Raji (cell line): ENCODE results near the gene SLC22A1.

ENCODE experiments used
- POLR2A ChIP-seq: IDR thresholded peaks from 2 replicates; pipeline ENCODE4 v1.6.1; 2011; ENCODE audit warnings: low read depth, low read length, control low read depth; ENCODE audit not compliant: insufficient read depth

Gene SLC22A1

DNA sequence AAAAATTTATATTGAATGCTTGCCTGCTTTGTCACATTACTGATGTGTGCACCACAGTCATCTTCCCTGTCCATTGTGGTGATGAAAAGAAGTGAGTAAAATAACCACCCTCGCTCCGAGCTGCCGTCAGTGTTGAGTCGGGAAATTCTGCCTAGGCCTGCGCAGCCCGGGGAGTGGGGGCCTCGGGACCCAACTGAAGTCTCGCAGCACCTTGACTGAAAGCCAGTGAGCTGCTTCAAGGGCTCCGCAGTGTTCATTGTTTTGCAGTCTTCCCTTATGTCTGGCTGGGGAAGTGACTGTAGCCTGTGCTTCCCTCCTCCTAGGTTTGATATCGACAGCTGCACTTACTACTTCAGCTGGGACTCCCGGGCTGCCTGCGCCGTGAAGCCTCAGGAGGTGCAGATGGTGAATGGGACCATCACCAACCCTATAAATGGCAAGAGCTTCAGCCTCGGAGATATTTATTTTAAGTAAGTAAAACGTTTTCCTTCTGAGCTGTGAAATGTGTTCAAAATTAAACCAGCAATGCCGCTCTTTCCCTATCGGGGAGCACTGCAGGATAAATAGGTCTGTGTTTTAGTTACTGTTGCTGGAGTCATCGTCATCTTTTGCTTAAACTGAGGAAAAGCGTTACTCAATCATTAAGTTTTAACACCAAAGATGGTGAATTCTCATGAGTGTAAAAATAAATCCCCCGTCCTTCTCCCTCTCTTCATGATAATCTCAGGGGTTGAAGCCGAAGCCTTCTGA lies 32.7 kb upstream of the SLC22A1 start:
- no peak for TF ChIP-seq POLR2A

DNA sequence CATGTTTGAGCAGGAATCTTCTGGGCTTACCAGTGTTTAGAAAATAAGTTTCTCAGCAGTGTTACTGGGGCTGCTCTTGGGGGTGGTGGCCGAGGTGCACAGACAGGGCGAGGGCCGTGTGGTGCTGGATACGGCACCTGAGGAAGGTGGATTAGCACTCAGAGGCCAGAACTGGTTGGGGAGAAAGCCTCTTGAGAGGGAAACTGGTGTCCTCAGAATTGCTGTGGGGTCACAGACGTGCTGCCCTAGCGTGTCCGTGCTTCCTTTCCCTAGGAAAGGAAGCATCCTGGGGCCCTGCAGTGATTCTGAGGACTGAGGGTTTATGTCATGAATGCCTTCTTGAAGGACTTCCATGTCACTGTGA lies 32.1 kb upstream of the SLC22A1 start:
- no peak for TF ChIP-seq POLR2A

DNA sequence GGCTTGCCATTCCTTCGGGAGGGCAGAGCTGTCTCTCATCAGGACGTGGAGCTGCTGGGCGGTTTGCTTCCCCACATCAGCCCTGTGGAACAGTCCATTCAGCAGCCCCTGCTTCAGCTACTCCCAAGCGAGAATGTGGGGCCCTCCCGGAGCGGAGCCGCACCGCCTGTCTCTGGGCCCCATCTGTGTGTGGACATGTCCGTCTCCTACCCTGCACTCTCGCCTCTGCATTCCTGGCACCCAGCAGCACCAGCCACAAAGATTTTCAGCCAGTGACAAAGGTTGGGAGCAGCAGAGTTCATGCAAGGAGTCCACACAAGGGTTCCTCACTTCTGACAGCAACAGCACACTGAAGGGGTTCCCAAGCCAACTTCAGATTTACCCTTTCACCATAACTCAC lies 29.0 kb upstream of the SLC22A1 start:
- no peak for TF ChIP-seq POLR2A

DNA sequence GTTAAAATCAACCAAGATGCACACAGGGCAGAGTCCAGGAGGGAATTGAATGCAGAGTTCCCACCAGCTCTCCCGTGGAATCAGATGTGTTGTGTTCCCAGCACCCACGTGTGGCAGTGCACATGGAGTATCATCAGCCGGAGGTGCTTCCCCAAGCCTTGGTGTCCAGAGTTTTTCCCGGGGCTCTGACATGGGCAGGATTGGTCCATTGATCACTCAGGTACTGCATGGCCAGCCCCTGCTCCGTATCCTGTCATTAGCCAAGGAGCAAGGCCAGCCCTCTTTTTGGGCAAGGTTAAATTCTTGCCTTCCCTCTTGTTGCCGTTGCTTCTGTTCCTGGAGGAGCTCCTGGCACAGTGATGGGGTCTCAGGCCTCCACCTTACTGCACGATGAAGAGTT lies 28.6 kb upstream of the SLC22A1 start:
- TF ChIP-seq POLR2A, result no peak

DNA sequence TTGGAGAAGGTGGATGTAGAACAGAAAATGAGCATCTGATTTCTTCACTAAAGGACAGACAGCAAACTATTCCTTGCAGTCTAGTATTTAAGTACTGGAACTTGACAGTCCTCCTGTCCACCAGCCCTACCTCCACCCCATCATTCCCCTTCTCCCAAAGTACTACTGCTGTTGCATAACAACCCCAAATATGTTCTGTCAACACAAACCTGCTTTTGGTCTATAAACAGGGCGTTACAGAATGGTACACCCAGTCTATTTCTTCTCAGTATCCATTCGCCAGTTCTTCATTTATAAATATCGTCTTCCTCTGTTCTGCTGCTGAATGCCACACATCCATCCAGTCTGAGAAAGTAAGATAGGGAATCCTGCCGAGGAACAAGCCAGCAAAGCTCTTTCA lies 27.7 kb upstream of the SLC22A1 start:
- TF ChIP-seq POLR2A, result no peak

DNA sequence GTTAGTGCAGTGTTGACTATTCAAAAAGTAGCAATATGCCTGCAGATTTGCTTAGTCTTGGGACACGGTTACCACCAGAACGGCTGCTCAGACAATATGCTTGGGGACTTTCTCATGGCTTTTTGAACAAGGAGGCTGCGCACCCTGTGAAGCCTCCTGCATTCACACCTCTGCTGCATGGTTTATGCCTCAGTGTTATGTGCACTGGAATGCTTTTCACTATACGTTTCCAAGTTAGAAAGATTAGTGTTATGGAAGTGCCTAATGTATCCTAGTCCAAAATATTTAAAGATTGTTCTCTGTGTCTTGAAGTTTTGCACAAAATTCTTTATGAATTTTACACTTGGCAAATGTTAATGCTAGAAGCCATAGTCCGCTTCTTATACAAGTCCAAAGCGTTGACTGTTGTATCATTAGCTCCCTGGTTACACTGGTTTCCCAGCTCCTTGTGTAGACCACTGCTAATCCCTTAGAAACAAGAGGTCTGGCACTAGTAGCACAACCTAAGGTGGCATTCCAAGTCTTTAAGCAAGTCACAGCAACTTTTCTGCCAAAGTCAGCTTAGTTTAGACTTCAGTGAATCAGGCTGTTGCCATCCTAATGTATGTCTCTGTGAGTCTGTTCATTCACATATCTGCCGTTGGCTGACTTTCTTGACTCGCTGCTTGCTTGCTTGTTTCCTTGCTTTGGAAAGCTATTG lies 26.3 kb upstream of the SLC22A1 start:
- no peak for TF ChIP-seq POLR2A

DNA sequence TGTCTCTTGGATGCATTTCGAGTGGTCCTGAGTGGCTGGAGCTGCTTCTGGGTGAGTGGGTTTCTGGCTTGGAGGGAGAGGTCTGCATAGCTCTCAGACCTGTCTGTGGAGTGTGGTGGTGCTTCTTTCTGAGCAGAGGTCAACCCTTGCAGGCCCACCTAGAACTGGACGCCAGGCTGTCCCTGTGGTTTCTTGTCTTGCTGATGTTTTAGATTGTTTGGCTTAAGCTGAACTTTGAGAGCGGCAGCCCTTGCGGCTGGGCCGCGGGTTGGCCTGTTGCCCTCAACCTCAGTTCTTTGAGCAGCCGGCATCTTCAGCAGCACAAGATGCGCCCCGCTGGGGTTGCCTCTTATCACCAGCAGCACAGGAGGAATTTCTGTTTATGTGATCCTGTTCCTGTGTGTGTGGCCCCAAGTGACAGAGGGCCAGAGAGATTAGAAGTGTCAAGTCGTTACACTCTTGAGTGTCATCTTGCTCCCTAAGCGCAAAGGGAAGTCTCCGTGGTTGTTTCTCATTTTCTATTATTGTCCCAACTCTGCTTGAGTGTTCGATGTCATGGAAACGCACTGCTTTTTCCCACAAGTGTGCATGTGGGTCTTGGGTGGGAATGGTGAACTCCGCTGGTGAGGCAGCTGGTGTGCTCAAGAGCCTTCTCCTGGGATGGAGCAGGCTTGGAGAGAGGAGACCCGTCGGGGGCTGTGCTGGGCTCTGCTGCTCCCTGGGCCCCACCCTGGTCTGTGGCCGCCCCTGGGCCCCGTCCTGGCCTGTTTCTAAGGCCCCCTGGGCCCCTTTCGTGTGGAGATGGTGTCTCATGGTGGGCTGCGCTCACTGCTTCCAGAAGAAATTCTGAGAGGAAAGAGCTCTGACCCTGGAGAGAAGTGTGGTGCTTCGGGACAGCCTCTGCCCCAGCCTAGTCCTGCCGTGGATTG lies 20.1 kb upstream of the SLC22A1 start:
- TF ChIP-seq POLR2A, result no peak

DNA sequence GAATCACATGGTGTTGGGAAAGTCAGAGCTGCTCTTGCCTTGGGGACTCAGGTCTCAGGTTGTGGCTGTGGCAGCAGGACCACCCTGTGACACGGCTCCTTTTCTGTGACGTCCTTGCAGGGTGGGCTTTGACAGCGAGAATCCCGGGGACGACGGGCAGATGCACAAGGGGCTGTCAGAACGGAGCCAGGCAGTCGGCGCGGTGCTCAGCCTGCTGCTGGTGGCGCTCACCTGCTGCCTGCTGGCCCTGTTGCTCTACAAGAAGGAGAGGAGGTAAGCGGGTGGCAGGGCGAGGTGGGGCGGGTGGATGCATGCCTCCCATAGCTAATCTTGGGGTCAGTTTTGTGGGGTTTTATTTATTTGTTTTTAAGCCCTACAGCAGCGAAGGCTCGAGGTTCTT lies 19.2 kb upstream of the SLC22A1 start:
- TF ChIP-seq POLR2A, result no peak

DNA sequence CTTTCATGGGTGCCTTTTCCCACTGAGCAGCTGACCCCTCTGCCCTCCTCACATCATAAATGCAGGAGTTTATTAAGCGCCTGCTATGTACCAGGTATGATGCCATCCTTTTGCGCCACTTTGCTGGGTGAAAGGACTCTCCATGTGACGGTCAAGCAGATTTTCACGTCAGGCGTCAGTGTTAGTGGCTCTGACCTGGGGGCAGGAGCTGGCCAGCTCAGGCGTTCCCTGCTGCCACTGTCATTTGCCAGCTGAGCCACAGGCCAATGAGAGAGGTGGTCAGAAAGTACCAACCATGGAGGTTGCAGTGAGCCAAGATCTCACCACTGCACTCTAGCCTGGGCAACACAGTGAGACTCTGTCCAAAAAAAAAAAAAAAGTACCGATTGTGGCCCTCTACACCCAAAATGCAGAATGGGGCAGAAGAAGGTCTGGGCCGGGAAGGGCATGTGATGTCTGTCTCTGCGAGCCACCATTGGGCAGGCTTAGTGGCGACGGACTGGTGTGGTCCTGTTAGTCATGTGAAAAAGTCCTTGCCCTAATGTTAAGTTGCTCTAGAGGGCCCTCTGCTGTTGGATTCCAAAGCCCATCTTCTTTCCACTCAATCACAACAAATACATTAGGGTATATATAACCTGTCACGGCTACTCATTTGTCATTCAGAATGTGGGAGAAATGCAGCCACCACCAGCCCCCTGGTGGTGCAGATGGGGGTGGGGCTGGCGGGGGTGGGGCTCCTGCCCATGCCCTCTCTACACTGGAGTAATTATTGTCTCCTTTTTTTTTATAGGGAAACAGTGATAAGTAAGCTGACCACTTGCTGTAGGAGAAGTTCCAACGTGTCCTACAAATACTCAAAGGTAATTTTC lies 18.4 kb upstream of the SLC22A1 start:
- TF ChIP-seq POLR2A, result no peak

DNA sequence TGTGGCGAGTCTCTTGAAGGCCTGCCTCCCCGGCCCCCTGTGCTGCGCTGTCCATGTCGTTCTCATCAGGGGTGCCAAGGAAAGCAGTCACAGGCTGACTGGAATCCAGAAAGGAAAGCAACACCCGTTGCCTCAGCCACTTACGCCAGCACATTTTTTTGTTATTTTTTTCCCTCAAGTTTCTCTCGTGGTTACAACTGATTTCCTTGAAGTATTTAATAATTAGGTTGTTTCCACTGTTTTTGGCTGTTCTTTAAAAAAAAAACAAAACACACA lies 17.9 kb upstream of the SLC22A1 start:
- no peak for TF ChIP-seq POLR2A

DNA sequence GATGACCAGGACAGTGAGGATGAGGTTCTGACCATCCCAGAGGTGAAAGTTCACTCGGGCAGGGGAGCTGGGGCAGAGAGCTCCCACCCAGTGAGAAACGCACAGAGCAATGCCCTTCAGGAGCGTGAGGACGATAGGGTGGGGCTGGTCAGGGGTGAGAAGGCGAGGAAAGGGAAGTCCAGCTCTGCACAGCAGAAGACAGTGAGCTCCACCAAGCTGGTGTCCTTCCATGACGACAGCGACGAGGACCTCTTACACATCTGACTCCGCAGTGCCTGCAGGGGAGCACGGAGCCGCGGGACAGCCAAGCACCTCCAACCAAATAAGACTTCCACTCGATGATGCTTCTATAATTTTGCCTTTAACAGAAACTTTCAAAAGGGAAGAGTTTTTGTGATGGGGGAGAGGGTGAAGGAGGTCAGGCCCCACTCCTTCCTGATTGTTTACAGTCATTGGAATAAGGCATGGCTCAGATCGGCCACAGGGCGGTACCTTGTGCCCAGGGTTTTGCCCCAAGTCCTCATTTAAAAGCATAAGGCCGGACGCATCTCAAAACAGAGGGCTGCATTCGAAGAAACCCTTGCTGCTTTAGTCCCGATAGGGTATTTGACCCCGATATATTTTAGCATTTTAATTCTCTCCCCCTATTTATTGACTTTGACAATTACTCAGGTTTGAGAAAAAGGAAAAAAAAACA lies 16.6 kb upstream of the SLC22A1 start:
- no peak for TF ChIP-seq POLR2A

DNA sequence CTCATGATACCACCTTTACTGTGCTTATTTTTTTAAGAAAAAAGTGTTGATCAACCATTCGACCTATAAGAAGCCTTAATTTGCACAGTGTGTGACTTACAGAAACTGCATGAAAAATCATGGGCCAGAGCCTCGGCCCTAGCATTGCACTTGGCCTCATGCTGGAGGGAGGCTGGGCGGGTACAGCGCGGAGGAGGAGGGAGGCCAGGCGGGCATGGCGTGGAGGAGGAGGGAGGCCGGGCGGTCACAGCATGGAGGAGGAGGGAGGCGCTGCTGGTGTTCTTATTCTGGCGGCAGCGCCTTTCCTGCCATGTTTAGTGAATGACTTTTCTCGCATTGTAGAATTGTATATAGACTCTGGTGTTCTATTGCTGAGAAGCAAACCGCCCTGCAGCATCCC lies 15.6 kb upstream of the SLC22A1 start:
- TF ChIP-seq POLR2A, result no peak

DNA sequence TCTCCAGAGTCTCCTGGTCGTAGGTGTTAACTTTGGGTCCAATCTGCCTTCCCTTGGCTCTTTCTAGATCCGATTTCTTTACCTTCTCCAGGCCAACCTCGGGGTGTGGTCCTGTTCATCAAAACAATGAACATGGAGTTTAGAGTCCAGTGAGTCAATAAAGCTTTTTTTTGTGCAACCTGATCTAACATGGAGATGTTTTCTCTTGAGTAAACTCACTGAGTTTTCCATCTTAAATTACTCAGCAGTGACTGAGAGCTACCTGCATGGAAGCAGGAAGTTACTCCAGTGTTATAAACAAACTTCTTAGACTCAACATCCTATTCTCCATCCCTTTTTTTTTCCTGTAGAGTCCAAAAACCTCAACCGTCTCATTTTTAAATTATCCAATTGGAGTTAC lies 14.9 kb upstream of the SLC22A1 start:
- no peak for TF ChIP-seq POLR2A

DNA sequence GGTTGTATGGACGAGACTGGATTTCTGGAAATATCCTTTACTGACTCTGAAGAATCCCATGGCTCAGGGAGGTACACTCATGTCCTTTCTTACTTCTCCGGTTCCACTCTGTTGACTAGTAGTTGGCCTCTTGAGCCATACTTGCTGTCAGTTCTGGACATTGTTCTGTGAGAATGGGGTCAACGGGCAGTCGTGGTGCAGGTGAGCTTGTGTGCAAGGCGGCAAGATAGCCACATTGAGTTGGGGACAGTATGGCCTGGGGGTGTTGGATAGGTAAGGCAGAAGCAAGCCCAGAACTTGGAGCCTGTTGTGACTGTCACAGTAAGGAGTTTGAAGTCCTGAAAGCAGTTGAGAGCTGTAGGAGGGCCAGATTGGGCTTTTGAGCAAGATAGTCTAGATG lies 13.5 kb upstream of the SLC22A1 start:
- TF ChIP-seq POLR2A, result no peak
